Measurements from ENCODE around the gene SERPINA4. TPM values are rescaled to one million over a fixed set of nuclear protein-coding genes. Genes with fewer than 3 reads are reported as not detected.

The SERPINA4 gene
- total RNA-seq, 1 donor from 2014 or later, result not detected

DNA sequence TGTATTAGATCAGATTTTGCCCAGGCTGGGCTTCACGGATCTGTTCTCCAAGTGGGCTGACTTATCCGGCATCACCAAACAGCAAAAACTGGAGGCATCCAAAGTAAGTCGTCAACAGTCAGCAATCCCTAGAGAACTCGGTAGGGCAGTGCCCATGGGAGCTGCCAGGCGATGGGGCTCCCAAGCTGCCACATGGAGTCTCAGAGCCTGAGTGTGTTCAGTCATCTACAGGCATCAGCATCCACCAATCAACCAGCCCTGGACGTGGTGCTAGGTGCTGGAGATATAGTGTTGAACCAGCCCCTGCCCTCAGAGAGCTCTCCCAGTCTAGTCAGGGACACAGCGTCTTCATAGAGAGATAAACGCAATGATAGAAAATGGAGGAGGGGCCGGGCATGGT, 6.9 kb downstream of the SERPINA4 start:
- no peaks in the 10 kb centered on the region for H3K27me3 ChIP-seq
- DNase-seq (ENCODE audit: low spot score), result no peak
- H3K4me2 ChIP-seq, result no peak overlapping the region
- no peaks in the 10 kb centered on the region for H3K9me3 ChIP-seq (ENCODE audit: low read depth)
- no peaks in the 10 kb centered on the region for H4K20me1 ChIP-seq (ENCODE audit: low read depth)
- no peaks in the 10 kb centered on the region for H3K36me3 ChIP-seq
- no peaks in the 10 kb centered on the region for H3F3A ChIP-seq (ENCODE audit: low read depth)
- H3K36me3 Mint-ChIP-seq, result no peaks in the 10 kb centered on the region
- no peaks in the 10 kb centered on the region for H3K4me1 ChIP-seq
- TF ChIP-seq EZH2phosphoT487 (IDR thresholded peaks at IDR 0.05), result no peak
- TF ChIP-seq, protein P1, sequence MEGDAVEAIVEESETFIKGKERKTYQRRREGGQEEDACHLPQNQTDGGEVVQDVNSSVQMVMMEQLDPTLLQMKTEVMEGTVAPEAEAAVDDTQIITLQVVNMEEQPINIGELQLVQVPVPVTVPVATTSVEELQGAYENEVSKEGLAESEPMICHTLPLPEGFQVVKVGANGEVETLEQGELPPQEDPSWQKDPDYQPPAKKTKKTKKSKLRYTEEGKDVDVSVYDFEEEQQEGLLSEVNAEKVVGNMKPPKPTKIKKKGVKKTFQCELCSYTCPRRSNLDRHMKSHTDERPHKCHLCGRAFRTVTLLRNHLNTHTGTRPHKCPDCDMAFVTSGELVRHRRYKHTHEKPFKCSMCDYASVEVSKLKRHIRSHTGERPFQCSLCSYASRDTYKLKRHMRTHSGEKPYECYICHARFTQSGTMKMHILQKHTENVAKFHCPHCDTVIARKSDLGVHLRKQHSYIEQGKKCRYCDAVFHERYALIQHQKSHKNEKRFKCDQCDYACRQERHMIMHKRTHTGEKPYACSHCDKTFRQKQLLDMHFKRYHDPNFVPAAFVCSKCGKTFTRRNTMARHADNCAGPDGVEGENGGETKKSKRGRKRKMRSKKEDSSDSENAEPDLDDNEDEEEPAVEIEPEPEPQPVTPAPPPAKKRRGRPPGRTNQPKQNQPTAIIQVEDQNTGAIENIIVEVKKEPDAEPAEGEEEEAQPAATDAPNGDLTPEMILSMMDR (IDR thresholded peaks at IDR 0.05), result no peak
- no peak for TF ChIP-seq EZH2 (IDR thresholded peaks at IDR 0.05)
- H3K9me3 Mint-ChIP-seq, result no peaks in the 10 kb centered on the region
- H3K27ac Mint-ChIP-seq, result no peak overlapping the region
- no peak overlapping the region for H3K9ac ChIP-seq
- H3K4me3 ChIP-seq, result no peak overlapping the region
- H3K27me3 Mint-ChIP-seq (ENCODE audit: insufficient read depth, low read depth), result peaks cover 5% of the 10 kb centered on the region
- no peak overlapping the region for H3K4me3 Mint-ChIP-seq
- H3K79me2 ChIP-seq (ENCODE audit: low read depth), result no peaks in the 10 kb centered on the region
- H3K27ac ChIP-seq, result no peak overlapping the region
- H3K4me1 Mint-ChIP-seq, result peaks cover 11% of the 10 kb centered on the region
- H2AFZ ChIP-seq (replicated peaks), result no peak overlapping the region

DNA sequence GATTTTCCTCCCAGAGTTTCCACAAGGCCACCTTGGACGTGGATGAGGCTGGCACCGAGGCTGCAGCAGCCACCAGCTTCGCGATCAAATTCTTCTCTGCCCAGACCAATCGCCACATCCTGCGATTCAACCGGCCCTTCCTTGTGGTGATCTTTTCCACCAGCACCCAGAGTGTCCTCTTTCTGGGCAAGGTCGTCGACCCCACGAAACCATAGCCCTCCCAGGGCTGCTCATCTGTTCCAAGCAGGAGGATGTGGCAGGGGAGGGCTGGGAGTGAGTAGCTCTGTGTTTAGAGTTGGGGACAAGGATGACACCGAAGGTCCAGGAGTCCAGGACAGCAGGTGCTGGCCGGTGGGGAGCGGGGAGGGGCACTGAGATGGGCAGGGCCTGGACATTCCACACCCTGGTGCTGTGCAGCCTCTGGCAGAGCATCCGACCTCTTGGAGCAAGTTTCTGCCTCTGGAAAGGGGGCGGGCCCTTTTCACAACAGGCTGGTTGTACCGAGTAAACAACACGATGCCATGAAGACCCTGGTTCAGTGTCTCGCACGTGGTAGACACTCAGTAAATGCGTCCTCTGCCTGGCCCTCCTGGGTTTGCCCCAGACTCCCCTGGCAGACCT, 8.2 kb downstream of the SERPINA4 start:
- H3K36me3 ChIP-seq, result no peaks in the 10 kb centered on the region
- TF ChIP-seq, protein P1 (IDR thresholded peaks at IDR 0.05), result no peak
- no peak for TF ChIP-seq EZH2phosphoT487 (IDR thresholded peaks at IDR 0.05)
- TF ChIP-seq EZH2 (IDR thresholded peaks at IDR 0.05), result no peak
- no peak overlapping the region for H3K9ac ChIP-seq
- no peaks in the 10 kb centered on the region for H3F3A ChIP-seq (ENCODE audit: low read depth)
- H3K36me3 Mint-ChIP-seq, result no peaks in the 10 kb centered on the region
- no peak overlapping the region for H2AFZ ChIP-seq (replicated peaks)
- H3K27me3 Mint-ChIP-seq (ENCODE audit: insufficient read depth, low read depth), result peaks cover 5% of the 10 kb centered on the region
- no peaks in the 10 kb centered on the region for H4K20me1 ChIP-seq (ENCODE audit: low read depth)
- no peak overlapping the region for H3K27ac Mint-ChIP-seq
- no peaks in the 10 kb centered on the region for H3K27me3 ChIP-seq
- no peaks in the 10 kb centered on the region for H3K9me3 ChIP-seq (ENCODE audit: low read depth)
- no peaks in the 10 kb centered on the region for H3K9me3 Mint-ChIP-seq
- H3K27ac ChIP-seq, result no peak overlapping the region
- no peak overlapping the region for H3K4me2 ChIP-seq
- H3K79me2 ChIP-seq (ENCODE audit: low read depth), result no peaks in the 10 kb centered on the region
- no peak for DNase-seq (ENCODE audit: low spot score)
- no peak overlapping the region for H3K4me3 Mint-ChIP-seq
- peaks cover 20% of the 10 kb centered on the region for H3K4me1 Mint-ChIP-seq
- no peaks in the 10 kb centered on the region for H3K4me1 ChIP-seq
- no peak overlapping the region for H3K4me3 ChIP-seq

DNA sequence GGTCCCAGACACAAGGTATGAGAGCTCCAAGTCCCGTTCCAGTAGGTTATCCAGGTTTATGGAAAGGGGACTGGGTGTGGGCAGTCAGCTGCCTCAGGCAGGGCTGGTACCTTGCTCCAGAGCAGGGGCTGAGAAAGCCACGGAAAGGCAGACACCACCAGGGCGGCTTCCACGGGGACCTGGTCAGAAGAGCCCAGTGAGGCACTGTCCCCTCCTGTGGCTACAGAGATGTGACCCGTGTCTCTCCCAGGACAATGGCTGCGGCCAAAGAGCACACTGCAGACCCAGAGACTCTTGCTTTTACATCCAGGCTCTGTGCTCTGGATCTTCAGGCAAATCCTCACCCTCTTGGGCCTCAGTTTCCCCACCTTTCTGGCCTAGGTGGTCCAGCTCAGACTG, 8.8 kb downstream of the SERPINA4 start:
- H3K36me3 ChIP-seq, result no peaks in the 10 kb centered on the region
- H3K4me2 ChIP-seq, result no peak overlapping the region
- no peak overlapping the region for H3K9ac ChIP-seq
- Mint-ChIP-seq H3K27ac (no peak overlapping the region), H3K4me1 (peaks cover 20% of the 10 kb centered on the region), H3K36me3 (no peaks in the 10 kb centered on the region), H3K9me3 (no peaks in the 10 kb centered on the region), H3K4me3 (no peak overlapping the region), H3K27me3 (ENCODE audit: insufficient read depth, low read depth) (peaks cover 5% of the 10 kb centered on the region)
- no peaks in the 10 kb centered on the region for H3K9me3 ChIP-seq (ENCODE audit: low read depth)
- TF ChIP-seq, protein P1 (IDR thresholded peaks at IDR 0.05), result no peak
- no peak for TF ChIP-seq EZH2phosphoT487 (IDR thresholded peaks at IDR 0.05)
- TF ChIP-seq EZH2 (IDR thresholded peaks at IDR 0.05), result no peak
- H3K27ac ChIP-seq, result no peak overlapping the region
- no peak overlapping the region for H3K4me3 ChIP-seq
- H3K27me3 ChIP-seq, result no peaks in the 10 kb centered on the region
- DNase-seq (ENCODE audit: low spot score), result no peak
- H4K20me1 ChIP-seq (ENCODE audit: low read depth), result no peaks in the 10 kb centered on the region
- no peaks in the 10 kb centered on the region for H3K79me2 ChIP-seq (ENCODE audit: low read depth)
- H2AFZ ChIP-seq (replicated peaks), result no peak overlapping the region
- no peaks in the 10 kb centered on the region for H3F3A ChIP-seq (ENCODE audit: low read depth)
- H3K4me1 ChIP-seq, result no peaks in the 10 kb centered on the region

Measured in neural progenitor cell (in vitro differentiated cells).